HT1080 (cell line): ENCODE results near the gene OGDHL. TPM values are rescaled to one million over a fixed set of nuclear protein-coding genes. Genes with fewer than 3 reads are reported as not detected.

Experiments used
- DNase-seq: peaks from one replicate; pipeline ENCODE4 v3.0.0-alpha.2; 2015; ENCODE audit warnings: low read depth
- total RNA-seq: library from RNA; depleted of rRNA; stranded (reverse); fragments of >200 nt; shearing (Covaris generic); gene quantifications from 2 replicates; pipeline ENCODE4 v1.2.3, GENCODE V29; 2014; rRNA removed

OGDHL gene
- total RNA-seq, 1 experiment from 2014 or later: 10.7 TPM

- DNase-seq: no peak
These were observed 71.3 kb downstream of the OGDHL start for GRCh38 chr10:49690698-49691356.

DNA sequence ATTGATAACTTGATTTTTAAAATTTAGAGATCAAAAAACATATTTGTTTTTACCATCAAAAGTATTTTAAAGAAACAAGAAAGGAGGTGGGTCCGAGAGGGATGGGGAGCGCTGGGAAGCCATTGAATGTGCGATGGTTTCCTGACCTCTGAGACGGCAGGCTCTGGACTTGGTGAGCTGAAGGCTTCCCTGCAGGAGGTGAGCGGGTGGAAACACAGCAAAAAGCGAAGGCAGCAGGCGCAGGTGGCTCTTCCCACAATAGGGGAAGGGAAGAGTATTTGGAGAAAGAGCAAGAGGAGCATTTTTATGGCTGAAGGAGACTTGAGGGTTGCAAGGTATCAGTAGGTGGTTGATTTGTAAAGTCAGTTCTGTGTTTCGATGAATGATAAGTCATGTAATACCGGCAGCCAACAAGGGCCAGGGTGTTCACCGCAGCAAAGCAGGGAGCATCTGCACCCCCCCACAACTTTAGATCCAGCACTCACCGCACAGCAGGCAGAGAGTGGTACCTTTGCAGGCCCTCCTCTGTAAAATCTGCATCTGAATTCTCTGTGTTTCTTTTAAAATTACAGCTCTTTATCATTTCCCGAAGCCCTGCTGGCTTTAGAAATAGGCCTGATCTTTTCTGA lies 72.1 kb downstream of the OGDHL start:
- no peak for DNase-seq

- DNase-seq: no peak
These were observed 73.2 kb downstream of the OGDHL start for GRCh38 chr10:49688920-49689319.

DNA sequence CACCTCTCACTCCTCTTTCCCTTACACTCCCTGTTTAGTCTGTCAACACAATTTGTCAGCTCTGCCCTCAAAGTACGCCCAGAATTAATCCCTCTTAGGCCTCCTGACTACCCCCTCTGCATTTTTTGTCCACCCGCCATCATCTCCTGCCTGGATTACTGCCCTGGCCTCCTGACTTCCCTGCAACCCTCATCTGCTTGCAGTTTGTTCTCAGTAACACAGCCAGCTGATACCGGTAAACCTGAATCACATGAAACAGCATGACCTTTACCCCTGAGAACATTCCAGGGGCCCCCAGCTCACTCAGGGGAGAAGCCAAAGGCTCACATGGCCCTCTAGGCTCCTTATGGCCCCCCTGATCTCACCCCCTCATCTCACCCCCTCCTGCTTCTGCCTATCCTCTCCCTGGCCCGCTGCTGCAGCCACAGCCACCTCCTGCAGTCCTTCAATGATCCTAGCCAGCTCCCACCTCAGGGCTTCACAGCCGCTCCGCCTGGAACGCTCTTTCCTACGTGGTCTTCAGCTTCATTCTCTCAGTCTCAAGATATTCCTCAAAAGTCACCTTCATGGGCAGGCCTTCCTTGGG lies 73.8 kb downstream of the OGDHL start:
- DNase-seq: no peak

- no peak for DNase-seq
These were observed 75.5 kb downstream of the OGDHL start for GRCh38 chr10:49686651-49687050.

Other genes starting within 250 kb of the OGDHL start
- gene ERCC6, start 223.2 kb downstream of the OGDHL start, total RNA-seq: 9.3 and 10.4 TPM in 2 replicates
- not detected in 2 replicates for gene SLC18A3, start 152.0 kb downstream of the OGDHL start, total RNA-seq
- gene CHAT, start 148.3 kb downstream of the OGDHL start, total RNA-seq: not detected in 2 replicates
- gene C10orf53, start 82.7 kb downstream of the OGDHL start, total RNA-seq: not detected in 2 replicates
- gene PARG, start 179.7 kb upstream of the OGDHL start, total RNA-seq: 32.1 and 37.6 TPM in 2 replicates
- gene TIMM23B, start 179.7 kb upstream of the OGDHL start, total RNA-seq: 16.1 and 20.4 TPM in 2 replicates
- 5.9 and 7.6 TPM in 2 replicates for gene AGAP6, start 226.1 kb upstream of the OGDHL start, total RNA-seq